Measurements from ENCODE around the gene KRTAP4-3.
"Not testable (repeated sequence)": the region's sequence is repeated elsewhere in the genome, so short reads cannot be mapped to it uniquely, and the experiment has no call there.

KRTAP4-3 gene

GRCh38 chr17:41144846-41145245, 23.2 kb downstream of the KRTAP4-3 start:
- POLR2A ChIA-PET, result no interaction called here
- DNase-seq (ENCODE audit: extremely low spot score), result no peak
- CTCF ChIA-PET, result no interaction called here
- TF ChIP-seq CTCF (IDR thresholded peaks at IDR 0.05; ENCODE audit: control extremely low read depth, extremely low read depth, low read depth, missing control alignments), result no peak

- CTCF ChIA-PET, result interaction anchor here (1.0 kb wide), 2 partner anchors 12 to 13 kb away, joined by 3 to 4 read pairs; no protein-coding TSS in a partner anchor
- DNase-seq (ENCODE audit: extremely low spot score), result no peak
- TF ChIP-seq CTCF (IDR thresholded peaks at IDR 0.05; ENCODE audit: control extremely low read depth, extremely low read depth, low read depth, missing control alignments), result no peak
- POLR2A ChIA-PET, result no interaction called here
These were observed 26.7 kb downstream of the KRTAP4-3 start for GRCh38 chr17:41141361-41141760.

- TF ChIP-seq CTCF (IDR thresholded peaks at IDR 0.05; ENCODE audit: control extremely low read depth, extremely low read depth, low read depth, missing control alignments), result no peak
- CTCF ChIA-PET, result interaction anchor here (1.0 kb wide), 1 partner anchor 11 kb away, joined by 4 read pairs; no protein-coding TSS in a partner anchor
- POLR2A ChIA-PET, result no interaction called here
- no peak for DNase-seq (ENCODE audit: extremely low spot score)
These were observed 27.5 kb downstream of the KRTAP4-3 start, which contains the start of gene KRTAP4-6 for GRCh38 chr17:41140360-41141131. Gene KRTAP4-6, minus strand, starts transcription at chr17:41140544. Its CDS starts 57 bp downstream, at chr17:41140487.

GRCh38 chr17:41139865-41140264, 28.2 kb downstream of the KRTAP4-3 start:
- CTCF ChIA-PET; POLR2A ChIA-PET; DNase-seq (ENCODE audit: extremely low spot score): not testable (repeated sequence)

GRCh38 chr17:41133880-41134735, 33.9 kb downstream of the KRTAP4-3 start:
- ChIA-PET CTCF (no interaction called here), POLR2A (no interaction called here)

GRCh38 chr17:41131979-41132378, 36.0 kb downstream of the KRTAP4-3 start:
- ChIA-PET POLR2A (no interaction called here), CTCF (interaction anchor here (1.2 to 1.7 kb wide), 2 partner anchors 47 to 97 kb away, joined by 4 read pairs; no protein-coding TSS in a partner anchor)

More at GRCh38 chr17:41133880-41134735, 33.9 kb downstream of the KRTAP4-3 start:
- no peak for TF ChIP-seq CTCF (IDR thresholded peaks at IDR 0.05; ENCODE audit: control extremely low read depth, extremely low read depth, low read depth, missing control alignments)
- DNase-seq (ENCODE audit: extremely low spot score), result no peak

More at GRCh38 chr17:41131979-41132378, 36.0 kb downstream of the KRTAP4-3 start:
- peak; percentile 13 for DNase-seq (ENCODE audit: extremely low spot score)
- TF ChIP-seq CTCF (IDR thresholded peaks at IDR 0.05; ENCODE audit: control extremely low read depth, extremely low read depth, low read depth, missing control alignments), result no peak
